ENCODE data around the gene SLC4A8. TPM values are rescaled to one million over a fixed set of nuclear protein-coding genes. Genes with fewer than 3 reads are reported as not detected.

The SLC4A8 gene
- total and polyA plus RNA-seq, 4 experiments from 2014 or later, result 0.14 to 0.77 (median 0.58) TPM

GRCh38 chr12:51403681-51404136 is 20.9 kb upstream of the SLC4A8 start:
- Mint-ChIP-seq H3K27me3 (no peaks in the 10 kb centered on the region), H3K4me3 (no peak overlapping the region), H3K9me3 (no peaks in the 10 kb centered on the region), H3K27ac (no peak overlapping the region), H3K4me1 (no peaks in the 10 kb centered on the region), H3K36me3 (no peaks in the 10 kb centered on the region)
- Histone ChIP-seq H3K36me3 (ENCODE audit: insufficient read depth, low read length) (no peaks in the 10 kb centered on the region), H3K27me3 (ENCODE audit: insufficient read depth, low read length) (no peaks in the 10 kb centered on the region), H3K9me3 (ENCODE audit: control insufficient read depth in 1 of 2, low read length in 2 of 2) (no peaks in the 10 kb centered on the region), H3K27ac (ENCODE audit: low read depth, low read length) (no peak overlapping the region), H3K4me1 (ENCODE audit: insufficient read depth, low read length) (no peaks in the 10 kb centered on the region), H3K4me3 (ENCODE audit: low read length in 2 of 2) (no peak overlapping the region)
- CTCF ChIA-PET (ENCODE audit: partially characterized antibody), result interaction anchor here (2.1 kb wide), 1 partner anchor 17 kb away, joined by 4 read pairs; no protein-coding TSS in a partner anchor
- no peak for DNase-seq
- intact Hi-C loops (cut with micrococcal nuclease), result no loop called here
- POLR2A ChIA-PET (ENCODE audit: partially characterized antibody), result interaction anchor here (1.1 kb wide), 1 partner anchor 10 kb away, joined by 5 read pairs; no protein-coding TSS in a partner anchor

- Histone ChIP-seq H3K27ac (ENCODE audit: low read depth, low read length) (no peak overlapping the region), H3K4me1 (ENCODE audit: insufficient read depth, low read length) (no peaks in the 10 kb centered on the region), H3K27me3 (ENCODE audit: insufficient read depth, low read length) (no peaks in the 10 kb centered on the region), H3K36me3 (ENCODE audit: insufficient read depth, low read length) (no peaks in the 10 kb centered on the region), H3K4me3 (ENCODE audit: low read length in 2 of 2) (no peak overlapping the region), H3K9me3 (ENCODE audit: control insufficient read depth in 1 of 2, low read length in 2 of 2) (no peaks in the 10 kb centered on the region)
- H3K27me3 Mint-ChIP-seq, result no peaks in the 10 kb centered on the region
- no peaks in the 10 kb centered on the region for H3K4me1 Mint-ChIP-seq
- no peak for DNase-seq
- no peak overlapping the region for H3K27ac Mint-ChIP-seq
- no peaks in the 10 kb centered on the region for H3K9me3 Mint-ChIP-seq
- ChIA-PET POLR2A (ENCODE audit: partially characterized antibody) (no interaction called here), CTCF (ENCODE audit: partially characterized antibody) (no interaction called here)
- intact Hi-C loops (cut with micrococcal nuclease), result no loop called here
- H3K4me3 Mint-ChIP-seq, result peak overlapping the region in 1 of 8 donors; percentile 0
- no peaks in the 10 kb centered on the region for H3K36me3 Mint-ChIP-seq
Observed at GRCh38 chr12:51404627-51405026, 20.0 kb upstream of the SLC4A8 start.

GRCh38 chr12:51405801-51406207 is 18.8 kb upstream of the SLC4A8 start:
- no peaks in the 10 kb centered on the region for H3K27me3 ChIP-seq (ENCODE audit: insufficient read depth, low read length)
- ChIA-PET POLR2A (ENCODE audit: partially characterized antibody) (no interaction called here), CTCF (ENCODE audit: partially characterized antibody) (no interaction called here)
- Mint-ChIP-seq H3K4me3 (no peak overlapping the region), H3K27ac (no peak overlapping the region), H3K4me1 (no peaks in the 10 kb centered on the region), H3K36me3 (no peaks in the 10 kb centered on the region), H3K9me3 (no peaks in the 10 kb centered on the region), H3K27me3 (no peaks in the 10 kb centered on the region)
- no peaks in the 10 kb centered on the region for H3K36me3 ChIP-seq (ENCODE audit: insufficient read depth, low read length)
- H3K4me3 ChIP-seq (ENCODE audit: low read length in 2 of 2), result no peak overlapping the region
- intact Hi-C loops (cut with micrococcal nuclease), result no loop called here
- H3K27ac ChIP-seq (ENCODE audit: low read depth, low read length), result no peak overlapping the region
- no peak for DNase-seq
- H3K9me3 ChIP-seq (ENCODE audit: control insufficient read depth in 1 of 2, low read length in 2 of 2), result no peaks in the 10 kb centered on the region
- H3K4me1 ChIP-seq (ENCODE audit: insufficient read depth, low read length), result no peaks in the 10 kb centered on the region

DNA sequence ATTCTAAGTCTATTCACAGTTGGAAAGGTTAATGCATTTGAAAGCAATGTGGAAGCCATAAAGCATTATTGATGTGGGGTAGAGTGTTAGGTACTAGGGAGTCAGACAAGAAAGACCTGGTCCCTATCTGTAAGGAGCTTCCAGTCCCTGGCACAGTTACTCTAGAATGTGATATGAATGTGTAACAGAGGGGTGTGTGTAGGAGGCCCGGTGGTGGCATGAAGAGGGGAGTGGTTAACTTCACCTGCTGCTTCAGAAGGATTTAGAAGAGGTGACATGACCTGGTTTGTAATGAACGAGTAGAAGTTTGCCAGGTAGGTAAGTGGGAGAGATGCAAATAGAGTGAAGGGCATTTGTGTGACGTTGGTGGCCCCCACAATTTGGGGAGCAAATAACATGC is 18.3 kb upstream of the SLC4A8 start:
- H3K27ac Mint-ChIP-seq, result peak overlapping the region in 1 of 7 donors; percentile 36
- no peak overlapping the region for H3K4me3 Mint-ChIP-seq
- Histone ChIP-seq H3K4me3 (ENCODE audit: low read length in 2 of 2) (no peak overlapping the region), H3K27ac (ENCODE audit: low read depth, low read length) (no peak overlapping the region), H3K36me3 (ENCODE audit: insufficient read depth, low read length) (no peaks in the 10 kb centered on the region), H3K27me3 (ENCODE audit: insufficient read depth, low read length) (no peaks in the 10 kb centered on the region), H3K4me1 (ENCODE audit: insufficient read depth, low read length) (no peaks in the 10 kb centered on the region), H3K9me3 (ENCODE audit: control insufficient read depth in 1 of 2, low read length in 2 of 2) (no peaks in the 10 kb centered on the region)
- no peak for DNase-seq
- intact Hi-C loops (cut with micrococcal nuclease), result no loop called here
- no peaks in the 10 kb centered on the region for H3K36me3 Mint-ChIP-seq
- POLR2A ChIA-PET (ENCODE audit: partially characterized antibody), result no interaction called here
- H3K4me1 Mint-ChIP-seq, result no peaks in the 10 kb centered on the region
- H3K27me3 Mint-ChIP-seq, result no peaks in the 10 kb centered on the region
- no peaks in the 10 kb centered on the region for H3K9me3 Mint-ChIP-seq
- CTCF ChIA-PET (ENCODE audit: partially characterized antibody), result no interaction called here

DNA sequence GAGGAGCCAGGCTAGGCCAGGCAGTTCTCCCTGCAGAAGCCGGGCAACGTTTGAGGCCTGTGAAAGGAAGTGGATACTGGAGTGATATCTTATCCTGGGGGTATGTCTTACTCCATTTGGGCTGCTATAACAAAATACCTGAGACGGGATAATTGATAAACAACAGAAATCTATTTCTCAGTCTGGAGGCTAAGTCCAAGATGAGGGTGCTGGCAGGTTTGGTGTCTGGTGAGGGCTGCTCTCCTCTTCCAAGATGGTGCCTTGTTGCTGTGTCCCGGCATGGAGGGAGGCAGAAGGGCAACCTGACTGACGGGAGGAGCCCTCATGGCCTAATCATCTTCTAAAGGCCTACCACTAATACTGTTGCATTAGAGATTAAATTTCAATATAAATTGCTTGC is 17.8 kb upstream of the SLC4A8 start:
- H3K9me3 ChIP-seq (ENCODE audit: control insufficient read depth in 1 of 2, low read length in 2 of 2), result no peaks in the 10 kb centered on the region
- Mint-ChIP-seq H3K27me3 (no peaks in the 10 kb centered on the region), H3K9me3 (no peaks in the 10 kb centered on the region), H3K36me3 (no peaks in the 10 kb centered on the region), H3K4me3 (no peak overlapping the region), H3K4me1 (no peaks in the 10 kb centered on the region), H3K27ac (no peak overlapping the region)
- ChIA-PET POLR2A (ENCODE audit: partially characterized antibody) (no interaction called here), CTCF (ENCODE audit: partially characterized antibody) (no interaction called here)
- no peaks in the 10 kb centered on the region for H3K36me3 ChIP-seq (ENCODE audit: insufficient read depth, low read length)
- H3K4me3 ChIP-seq (ENCODE audit: low read length in 2 of 2), result no peak overlapping the region
- H3K4me1 ChIP-seq (ENCODE audit: insufficient read depth, low read length), result no peaks in the 10 kb centered on the region
- no peaks in the 10 kb centered on the region for H3K27me3 ChIP-seq (ENCODE audit: insufficient read depth, low read length)
- DNase-seq, result no peak
- intact Hi-C loops (cut with micrococcal nuclease), result no loop called here
- H3K27ac ChIP-seq (ENCODE audit: low read depth, low read length), result no peak overlapping the region

- peak overlapping the region in 1 of 7 donors; percentile 23 for H3K27ac Mint-ChIP-seq
- intact Hi-C loops (cut with micrococcal nuclease), result no loop called here
- CTCF ChIA-PET (ENCODE audit: partially characterized antibody), result no interaction called here
Observed at GRCh38 chr12:51407604-51408003, 17.0 kb upstream of the SLC4A8 start.

DNA sequence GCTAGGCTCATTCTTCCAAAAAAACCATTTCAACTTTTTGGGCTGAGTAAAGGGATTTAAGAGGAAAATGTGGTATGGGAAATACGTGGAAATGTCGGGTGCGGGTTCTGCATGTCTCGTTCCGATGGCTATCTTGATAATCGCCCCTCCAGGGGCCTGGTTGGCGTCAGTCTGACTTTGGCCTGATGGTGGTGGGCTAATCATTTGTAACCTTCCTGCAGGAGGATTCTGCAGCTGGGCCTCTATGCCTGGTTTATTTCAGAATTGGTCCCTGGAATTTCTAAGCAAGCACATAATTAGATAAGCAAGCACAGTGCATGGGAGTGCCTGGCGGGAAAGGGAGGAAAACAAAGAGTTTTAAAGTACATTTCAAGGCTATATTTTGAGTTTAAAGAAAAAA is 14.8 kb upstream of the SLC4A8 start:
- Mint-ChIP-seq H3K4me1 (no peaks in the 10 kb centered on the region), H3K36me3 (no peaks in the 10 kb centered on the region), H3K27ac (no peak overlapping the region), H3K4me3 (no peak overlapping the region), H3K9me3 (no peaks in the 10 kb centered on the region), H3K27me3 (no peaks in the 10 kb centered on the region)
- intact Hi-C loops (cut with micrococcal nuclease), result no loop called here
- Histone ChIP-seq H3K4me1 (ENCODE audit: insufficient read depth, low read length) (no peaks in the 10 kb centered on the region), H3K27me3 (ENCODE audit: insufficient read depth, low read length) (no peaks in the 10 kb centered on the region), H3K36me3 (ENCODE audit: insufficient read depth, low read length) (no peaks in the 10 kb centered on the region), H3K27ac (ENCODE audit: low read depth, low read length) (no peak overlapping the region), H3K9me3 (ENCODE audit: control insufficient read depth in 1 of 2, low read length in 2 of 2) (no peaks in the 10 kb centered on the region), H3K4me3 (ENCODE audit: low read length in 2 of 2) (no peak overlapping the region)
- DNase-seq, result no peak
- ChIA-PET CTCF (ENCODE audit: partially characterized antibody) (no interaction called here), POLR2A (ENCODE audit: partially characterized antibody) (no interaction called here)

More at GRCh38 chr12:51407604-51408003, 17.0 kb upstream of the SLC4A8 start:
- Mint-ChIP-seq H3K9me3 (no peaks in the 10 kb centered on the region), H3K4me1 (no peaks in the 10 kb centered on the region), H3K36me3 (no peaks in the 10 kb centered on the region), H3K27me3 (no peaks in the 10 kb centered on the region), H3K4me3 (no peak overlapping the region)
- POLR2A ChIA-PET (ENCODE audit: partially characterized antibody), result interaction anchor here (0.6 to 1.3 kb wide), 3 partner anchors 12 to 648 kb away, joined by 3 to 4 read pairs (median 3); no protein-coding TSS in a partner anchor
- H3K4me3 ChIP-seq (ENCODE audit: low read length in 2 of 2), result no peak overlapping the region
- no peaks in the 10 kb centered on the region for H3K4me1 ChIP-seq (ENCODE audit: insufficient read depth, low read length)
- DNase-seq, result no peak
- H3K27ac ChIP-seq (ENCODE audit: low read depth, low read length), result no peak overlapping the region
- no peaks in the 10 kb centered on the region for H3K36me3 ChIP-seq (ENCODE audit: insufficient read depth, low read length)
- no peaks in the 10 kb centered on the region for H3K27me3 ChIP-seq (ENCODE audit: insufficient read depth, low read length)
- H3K9me3 ChIP-seq (ENCODE audit: control insufficient read depth in 1 of 2, low read length in 2 of 2), result no peaks in the 10 kb centered on the region

GRCh38 chr12:51413149-51413548 is 11.5 kb upstream of the SLC4A8 start:
- Mint-ChIP-seq H3K9me3 (no peaks in the 10 kb centered on the region), H3K4me3 (no peak overlapping the region), H3K4me1 (no peaks in the 10 kb centered on the region), H3K36me3 (no peaks in the 10 kb centered on the region), H3K27ac (no peak overlapping the region), H3K27me3 (no peaks in the 10 kb centered on the region)
- H3K9me3 ChIP-seq (ENCODE audit: control insufficient read depth in 1 of 2, low read length in 2 of 2), result no peaks in the 10 kb centered on the region
- CTCF ChIA-PET (ENCODE audit: partially characterized antibody), result no interaction called here
- DNase-seq, result no peak
- no peak overlapping the region for H3K4me3 ChIP-seq (ENCODE audit: low read length in 2 of 2)
- H3K36me3 ChIP-seq (ENCODE audit: insufficient read depth, low read length), result no peaks in the 10 kb centered on the region
- POLR2A ChIA-PET (ENCODE audit: partially characterized antibody), result no interaction called here
- H3K27ac ChIP-seq (ENCODE audit: low read depth, low read length), result no peak overlapping the region
- H3K4me1 ChIP-seq (ENCODE audit: insufficient read depth, low read length), result no peaks in the 10 kb centered on the region
- H3K27me3 ChIP-seq (ENCODE audit: insufficient read depth, low read length), result no peaks in the 10 kb centered on the region
- intact Hi-C loops (cut with micrococcal nuclease), result no loop called here

All from CD4-positive, alpha-beta memory T cell (primary cell).